Globus pallidus (tissue), 1 donor: ENCODE data around the gene PARD3B.
A peak's percentile ranks its signal among the peaks of the same experiment; 100 is the strongest.

Source experiments
- DNase-seq: peaks from one replicate; pipeline ENCODE4 v3.0.0-alpha.2; 2015; ENCODE audit warnings: low spot score

Gene PARD3B

GRCh38 chr2:205405752-205406151 lies 860.5 kb downstream of the PARD3B start:
- DNase-seq: no peak

- DNase-seq: no peak
Measured at GRCh38 chr2:205407984-205408383, 862.7 kb downstream of the PARD3B start.

GRCh38 chr2:205408696-205409095 lies 863.4 kb downstream of the PARD3B start:
- DNase-seq: no peak

GRCh38 chr2:205409411-205409810 lies 864.1 kb downstream of the PARD3B start:
- DNase-seq: no peak

GRCh38 chr2:205411558-205411957 lies 866.3 kb downstream of the PARD3B start:
- peak; percentile 77 for DNase-seq

GRCh38 chr2:205424326-205424725 lies 879.1 kb downstream of the PARD3B start:
- no peak for DNase-seq

- no peak for DNase-seq
Measured at GRCh38 chr2:205425102-205425501, 879.8 kb downstream of the PARD3B start.

- DNase-seq: no peak
Measured at GRCh38 chr2:205427112-205427511, 881.8 kb downstream of the PARD3B start.

- DNase-seq: no peak
Measured at GRCh38 chr2:205428811-205429210, 883.5 kb downstream of the PARD3B start.

GRCh38 chr2:205435970-205436369 lies 890.7 kb downstream of the PARD3B start:
- DNase-seq: no peak

- no peak for DNase-seq
Measured at GRCh38 chr2:205438241-205438640, 893.0 kb downstream of the PARD3B start.

- DNase-seq: no peak
Measured at GRCh38 chr2:205439621-205440020, 894.3 kb downstream of the PARD3B start.

- no peak for DNase-seq
Measured at GRCh38 chr2:205441524-205441923, 896.2 kb downstream of the PARD3B start.

- no peak for DNase-seq
Measured at GRCh38 chr2:205448189-205448588, 902.9 kb downstream of the PARD3B start.

- no peak for DNase-seq
Measured at GRCh38 chr2:205451901-205452512, 906.7 kb downstream of the PARD3B start.

GRCh38 chr2:205453202-205453601 lies 907.9 kb downstream of the PARD3B start:
- DNase-seq: no peak

GRCh38 chr2:205456682-205457081 lies 911.4 kb downstream of the PARD3B start:
- no peak for DNase-seq

GRCh38 chr2:205460217-205460616 lies 914.9 kb downstream of the PARD3B start:
- no peak for DNase-seq

GRCh38 chr2:205461169-205461568 lies 915.9 kb downstream of the PARD3B start:
- no peak for DNase-seq

- no peak for DNase-seq
Measured at GRCh38 chr2:205461678-205462665, 916.7 kb downstream of the PARD3B start.

GRCh38 chr2:205462681-205463345 lies 917.5 kb downstream of the PARD3B start:
- DNase-seq: no peak

- DNase-seq: no peak
Measured at GRCh38 chr2:205463466-205464025, 918.3 kb downstream of the PARD3B start.
